Prostate gland (tissue), 2 donors: ENCODE data around the gene KLK12.

ENCODE experiments used
- POLR2A ChIP-seq: fragments of 450-650 bp; IDR thresholded peaks from one replicate; pipeline ENCODE4 v1.6.1; 2016; ENCODE audit warnings: antibody characterized with exemption, mild to moderate bottlenecking
- POLR2AphosphoS5 ChIP-seq: sonication (generic); formaldehyde crosslinking; IDR thresholded peaks from one replicate; pipeline ENCODE4 v1.6.1; 2017; ENCODE audit warnings: antibody characterized with exemption
- TF ChIP-seq, protein P1 (sequence below), 4 experiments: fragments of 200-600 bp in 2 of 4; fragments of 450-650 bp in 2 of 4; sonication (generic) in 2 of 4; IDR thresholded peaks; 1 replicate in 3 of 4; 2 replicates in 1 of 4; pipeline ENCODE4 v1.5.1; 2016 to 2019; ENCODE audit warnings: antibody characterized with exemption in 4 of 4, mild to moderate bottlenecking in 2 of 4, moderate library complexity in 2 of 4

DNA sequence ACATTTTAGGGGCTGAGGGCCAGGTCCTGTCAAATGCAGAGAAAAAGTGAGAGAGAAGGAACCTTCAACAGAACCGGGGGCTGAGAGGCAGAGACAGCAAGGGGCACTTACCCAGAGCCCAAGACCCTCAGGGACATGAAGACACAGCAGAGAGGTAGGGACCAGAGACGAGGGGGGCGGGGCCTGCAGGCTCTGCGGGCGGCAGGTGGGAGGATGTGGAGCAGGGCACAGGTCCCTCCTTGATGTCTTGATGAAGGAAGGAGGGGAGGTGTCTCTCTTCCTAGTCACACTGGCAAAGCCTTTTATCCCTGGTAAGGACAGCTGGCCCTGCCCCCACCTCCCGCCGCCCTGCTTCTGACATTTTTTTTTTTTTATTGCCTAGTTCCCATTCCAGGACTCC, 47.8 kb upstream of the KLK12 start, which contains the start of gene KLK14:
- TF ChIP-seq, protein P1, sequence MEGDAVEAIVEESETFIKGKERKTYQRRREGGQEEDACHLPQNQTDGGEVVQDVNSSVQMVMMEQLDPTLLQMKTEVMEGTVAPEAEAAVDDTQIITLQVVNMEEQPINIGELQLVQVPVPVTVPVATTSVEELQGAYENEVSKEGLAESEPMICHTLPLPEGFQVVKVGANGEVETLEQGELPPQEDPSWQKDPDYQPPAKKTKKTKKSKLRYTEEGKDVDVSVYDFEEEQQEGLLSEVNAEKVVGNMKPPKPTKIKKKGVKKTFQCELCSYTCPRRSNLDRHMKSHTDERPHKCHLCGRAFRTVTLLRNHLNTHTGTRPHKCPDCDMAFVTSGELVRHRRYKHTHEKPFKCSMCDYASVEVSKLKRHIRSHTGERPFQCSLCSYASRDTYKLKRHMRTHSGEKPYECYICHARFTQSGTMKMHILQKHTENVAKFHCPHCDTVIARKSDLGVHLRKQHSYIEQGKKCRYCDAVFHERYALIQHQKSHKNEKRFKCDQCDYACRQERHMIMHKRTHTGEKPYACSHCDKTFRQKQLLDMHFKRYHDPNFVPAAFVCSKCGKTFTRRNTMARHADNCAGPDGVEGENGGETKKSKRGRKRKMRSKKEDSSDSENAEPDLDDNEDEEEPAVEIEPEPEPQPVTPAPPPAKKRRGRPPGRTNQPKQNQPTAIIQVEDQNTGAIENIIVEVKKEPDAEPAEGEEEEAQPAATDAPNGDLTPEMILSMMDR (IDR thresholded peaks at IDR 0.05): no peak
- no peak for TF ChIP-seq POLR2A
- no peak for TF ChIP-seq POLR2AphosphoS5
